GM10248 (cell line): ENCODE results near the gene HMGXB3.
"Not testable (repeated sequence)": the region's sequence is repeated elsewhere in the genome, so short reads cannot be mapped to it uniquely, and the experiment has no call there.

Source experiments
- CTCF ChIA-PET: fragments of 300-600 bp; sonication (Branson Sonifier 250); formaldehyde crosslinking; extraction: SDS; loops from one replicate; lab custom pipeline; 2021; ENCODE audit warnings: antibody characterized with exemption; lab: Yijun Ruan, JAX
- POLR2A ChIA-PET: fragments of 350-650 bp; sonication (Branson Sonifier 250); formaldehyde crosslinking; extraction: SDS; loops from one replicate; lab custom pipeline; 2020; ENCODE audit warnings: antibody characterized with exemption; lab: Yijun Ruan, JAX
- DNase-seq: peaks from one replicate; pipeline ENCODE4 v3.0.0; 2012; ENCODE audit errors: extremely low spot score
- CTCF ChIP-seq: IDR thresholded peaks from 2 replicates; pipeline ENCODE4 v1.5.1; 2012; ENCODE audit warnings: mild to moderate bottlenecking, low read depth; ENCODE audit errors: extremely low read depth, missing control alignments, control extremely low read depth

HMGXB3 gene

GRCh38 chr5:150045549-150045948 lies 45.0 kb downstream of the HMGXB3 start:
- no peak for TF ChIP-seq CTCF
- no peak for DNase-seq
- CTCF ChIA-PET = interaction anchor here (1.0 to 6.6 kb wide), 5 partner anchors 10 to 48 kb away, joined by 3 to 34 read pairs (median 4); no protein-coding TSS in a partner anchor
- POLR2A ChIA-PET = no interaction called here

DNA sequence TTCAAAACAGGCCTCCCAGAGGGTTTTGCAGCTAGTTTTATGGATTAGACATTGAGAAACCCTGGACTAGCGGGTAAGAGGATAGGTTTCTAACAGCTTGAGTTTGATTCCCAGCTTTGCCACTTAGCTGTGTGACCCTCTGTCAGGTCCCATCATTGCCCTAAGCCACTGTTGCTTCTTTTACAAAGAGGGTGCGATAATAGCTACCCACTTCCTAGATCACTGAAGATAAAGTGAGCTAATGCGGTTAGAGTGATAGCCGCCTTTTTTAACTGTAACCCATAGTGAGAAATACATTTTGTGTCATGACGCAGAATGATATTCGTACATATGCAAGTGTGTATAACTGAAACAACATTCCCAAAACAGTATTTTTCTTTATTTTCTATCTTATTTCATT lies 45.5 kb downstream of the HMGXB3 start:
- DNase-seq = no peak
- ChIA-PET CTCF (interaction anchor here (1.0 to 6.6 kb wide), 5 partner anchors 10 to 49 kb away, joined by 3 to 34 read pairs (median 4); no protein-coding TSS in a partner anchor), POLR2A (no interaction called here)
- no peak for TF ChIP-seq CTCF

- ChIA-PET CTCF (interaction anchor here (0.9 to 4.6 kb wide), 8 partner anchors 8 to 125 kb away, joined by 3 to 21 read pairs (median 5); no protein-coding TSS in a partner anchor), POLR2A (interaction anchor here (0.6 kb wide), 1 partner anchor 90 kb away, joined by 3 read pairs; the partner anchor contains the start of gene SLC26A2)
- DNase-seq = not testable (repeated sequence)
Observed at GRCh38 chr5:150050172-150050811, 49.8 kb downstream of the HMGXB3 start.

GRCh38 chr5:150051657-150052195 lies 51.2 kb downstream of the HMGXB3 start:
- ChIA-PET POLR2A (no interaction called here), CTCF (interaction anchor here (4.6 kb wide), 1 partner anchor 16 kb away, joined by 21 read pairs; no protein-coding TSS in a partner anchor)
- TF ChIP-seq CTCF = no peak
- no peak for DNase-seq

GRCh38 chr5:150052226-150052955 lies 51.9 kb downstream of the HMGXB3 start:
- no peak for DNase-seq
- ChIA-PET CTCF (interaction anchor here (2.1 kb wide), 1 partner anchor 13 kb away, joined by 7 read pairs; no protein-coding TSS in a partner anchor), POLR2A (no interaction called here)
- TF ChIP-seq CTCF = no peak

DNA sequence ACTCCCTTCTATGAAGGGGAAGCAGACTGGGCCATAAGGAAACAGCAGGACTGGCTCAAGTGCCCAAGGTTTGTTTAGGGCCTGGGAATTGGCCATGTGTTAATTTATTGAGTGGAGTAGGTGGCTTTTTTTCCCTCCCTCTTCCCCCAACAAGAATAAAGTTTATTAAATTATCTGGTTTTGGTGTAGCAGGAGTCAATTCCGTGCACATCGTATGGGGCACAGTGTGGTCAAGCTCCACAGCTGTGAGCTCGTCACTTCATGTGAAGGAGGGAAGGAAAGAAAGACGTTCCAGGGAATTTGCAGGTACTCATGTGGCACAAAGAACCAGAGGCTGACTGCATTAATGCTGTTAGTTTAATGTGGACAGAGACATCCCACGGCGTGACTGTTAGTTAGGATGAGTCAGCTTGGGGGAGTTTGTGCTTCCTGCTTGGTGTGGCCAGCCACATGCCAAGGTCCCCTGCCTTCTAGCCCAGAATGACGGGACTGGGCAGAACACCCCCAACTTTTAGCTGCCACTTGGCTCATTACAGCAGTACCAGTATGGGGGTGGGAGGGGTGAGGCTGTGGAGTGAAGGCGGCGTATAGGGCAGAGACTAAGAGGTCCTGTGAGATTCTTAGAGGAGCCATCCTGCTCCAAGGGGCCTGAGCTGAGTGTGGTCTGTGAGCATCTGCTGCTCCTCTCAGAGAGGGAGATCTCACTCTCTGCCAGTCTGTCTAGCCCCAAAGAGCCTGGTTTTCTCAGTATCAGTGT lies 52.6 kb downstream of the HMGXB3 start:
- no peak for TF ChIP-seq CTCF
- CTCF ChIA-PET = interaction anchor here (1.1 to 2.1 kb wide), 2 partner anchors 12 to 62 kb away, joined by 3 to 7 read pairs; no protein-coding TSS in a partner anchor
- POLR2A ChIA-PET = no interaction called here
- no peak for DNase-seq
